Peyer's patch (tissue), 4 donors: ENCODE results near the gene OST4.

Experiments
- POLR2A ChIP-seq, 2 donors: fragments of 450-650 bp; IDR thresholded peaks; one replicate each; pipeline ENCODE4 v1.5.1; 2017; ENCODE audit warnings: antibody characterized with exemption in 2 of 2, mild to moderate bottlenecking in 2 of 2, moderate library complexity in 2 of 2
- TF ChIP-seq, protein P1 (sequence below), 6 experiments: fragments of 450-650 bp in 4 of 6; fragments of 200-600 bp in 2 of 6; sonication (generic) in 1 of 6; IDR thresholded peaks; one replicate each; pipeline ENCODE4 v1.5.1; 2017 to 2019; ENCODE audit warnings: antibody characterized with exemption in 6 of 6, mild to moderate bottlenecking in 3 of 6, moderate library complexity in 1 of 6

DNA sequence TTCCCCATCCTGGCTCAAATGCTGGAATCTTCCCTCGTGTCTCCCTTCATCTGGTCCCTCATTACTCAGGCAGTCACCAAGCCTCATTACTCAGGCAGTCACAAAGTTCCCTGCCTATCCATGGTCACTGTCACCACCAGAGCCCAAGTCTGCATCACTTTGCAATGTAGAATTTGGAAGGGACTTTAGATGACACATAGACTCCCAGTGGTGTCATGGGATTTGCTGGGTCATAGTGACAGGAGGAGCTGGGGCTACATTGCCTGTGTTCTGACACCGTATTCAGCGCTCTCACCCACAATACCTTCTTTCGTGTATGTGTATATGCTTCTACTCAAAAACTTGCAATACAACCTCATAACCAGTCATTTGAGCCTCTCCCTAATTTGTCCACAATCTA is 4.9 kb upstream of the OST4 start:
- no peak for TF ChIP-seq POLR2A (IDR thresholded peaks at IDR 0.05)
- TF ChIP-seq, protein P1, sequence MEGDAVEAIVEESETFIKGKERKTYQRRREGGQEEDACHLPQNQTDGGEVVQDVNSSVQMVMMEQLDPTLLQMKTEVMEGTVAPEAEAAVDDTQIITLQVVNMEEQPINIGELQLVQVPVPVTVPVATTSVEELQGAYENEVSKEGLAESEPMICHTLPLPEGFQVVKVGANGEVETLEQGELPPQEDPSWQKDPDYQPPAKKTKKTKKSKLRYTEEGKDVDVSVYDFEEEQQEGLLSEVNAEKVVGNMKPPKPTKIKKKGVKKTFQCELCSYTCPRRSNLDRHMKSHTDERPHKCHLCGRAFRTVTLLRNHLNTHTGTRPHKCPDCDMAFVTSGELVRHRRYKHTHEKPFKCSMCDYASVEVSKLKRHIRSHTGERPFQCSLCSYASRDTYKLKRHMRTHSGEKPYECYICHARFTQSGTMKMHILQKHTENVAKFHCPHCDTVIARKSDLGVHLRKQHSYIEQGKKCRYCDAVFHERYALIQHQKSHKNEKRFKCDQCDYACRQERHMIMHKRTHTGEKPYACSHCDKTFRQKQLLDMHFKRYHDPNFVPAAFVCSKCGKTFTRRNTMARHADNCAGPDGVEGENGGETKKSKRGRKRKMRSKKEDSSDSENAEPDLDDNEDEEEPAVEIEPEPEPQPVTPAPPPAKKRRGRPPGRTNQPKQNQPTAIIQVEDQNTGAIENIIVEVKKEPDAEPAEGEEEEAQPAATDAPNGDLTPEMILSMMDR (IDR thresholded peaks at IDR 0.05), result no peak
